ENCODE data around the gene ZFP1. TPM values are rescaled to one million over a fixed set of nuclear protein-coding genes. Genes with fewer than 3 reads are reported as not detected.

Gene ZFP1
- total RNA-seq, 1 experiment from 2014 or later, result 9.7 TPM

GRCh38 chr16:75110637-75111513 is 37.4 kb upstream of the ZFP1 start (continued):
- TF ChIP-seq ZNF532 (CRISPR knock-in tag; IDR thresholded peaks at IDR 0.05; ENCODE audit: borderline replicate concordance) (no peak), ZNF281 (CRISPR knock-in tag; IDR thresholded peaks at IDR 0.05) (no peak), CREM (CRISPR knock-in tag; IDR thresholded peaks at IDR 0.05) (no peak), PRRX2 (CRISPR knock-in tag; IDR thresholded peaks at IDR 0.05) (no peak), RELA (CRISPR knock-in tag; IDR thresholded peaks at IDR 0.05; ENCODE audit: borderline replicate concordance) (no peak), ATF2 (CRISPR knock-in tag; IDR thresholded peaks at IDR 0.05; ENCODE audit: borderline replicate concordance, low read depth) (no peak), AR (CRISPR knock-in tag; IDR thresholded peaks at IDR 0.05) (no peak), E2F1 (CRISPR knock-in tag; IDR thresholded peaks at IDR 0.05) (no peak)

GRCh38 chr16:75111514-75111940 is 36.8 kb upstream of the ZFP1 start:
- DNase-seq (ENCODE audit: low spot score) (no peak), ATAC-seq (peak; percentile 3)
- CTCF ChIA-PET, result interaction anchor here (0.7 to 5.7 kb wide), 54 partner anchors 9 to 395 kb away, joined by 3 to 158 read pairs (median 6); partner anchors contain the start of genes FA2H, WDR59 and ZNRF1

More at GRCh38 chr16:75111514-75111940, 36.8 kb upstream of the ZFP1 start:
- POLR2A ChIA-PET, result interaction anchor here (1.0 to 2.8 kb wide), 3 partner anchors 113 to 444 kb away, joined by 3 to 18 read pairs (median 16); partner anchors contain the start of genes RFWD3, WDR59 and ZNRF1
- Mint-ChIP-seq H3K27ac (peak overlapping the region; percentile 36; the same call in 1 of the 2 replicates), H3K9me3 (no peaks in the 10 kb centered on the region), H3K36me3 (no peaks in the 10 kb centered on the region), H3K27me3 (ENCODE audit: low read depth) (no peaks in the 10 kb centered on the region), H3K4me3 (no peak overlapping the region), H3K4me1 (peaks cover 57% of the 10 kb centered on the region)
- TF ChIP-seq ETV6 (CRISPR knock-in tag; IDR thresholded peaks at IDR 0.05) (0 out of 2 replicates have a peak, but pooled peaks have one; percentile 3), NR1H2 (CRISPR knock-in tag; IDR thresholded peaks at IDR 0.05) (no peak)
